Loucy (cell line): ENCODE results near the gene GEMIN7.

ENCODE experiments used
- EZH2phosphoT487 ChIP-seq: fragments of 200-600 bp; IDR thresholded peaks from 2 replicates; pipeline ENCODE4 v1.6.1; 2018; ENCODE audit warnings: antibody characterized with exemption, mild to moderate bottlenecking, moderate library complexity, borderline replicate concordance
- TF ChIP-seq, protein P1 (sequence below): fragments of 200-600 bp; sonication (generic); conservative IDR thresholded peaks from 2 replicates; pipeline ENCODE4 v1.5.1; 2014; ENCODE audit warnings: mild to moderate bottlenecking, antibody characterized with exemption, low read length

DNA sequence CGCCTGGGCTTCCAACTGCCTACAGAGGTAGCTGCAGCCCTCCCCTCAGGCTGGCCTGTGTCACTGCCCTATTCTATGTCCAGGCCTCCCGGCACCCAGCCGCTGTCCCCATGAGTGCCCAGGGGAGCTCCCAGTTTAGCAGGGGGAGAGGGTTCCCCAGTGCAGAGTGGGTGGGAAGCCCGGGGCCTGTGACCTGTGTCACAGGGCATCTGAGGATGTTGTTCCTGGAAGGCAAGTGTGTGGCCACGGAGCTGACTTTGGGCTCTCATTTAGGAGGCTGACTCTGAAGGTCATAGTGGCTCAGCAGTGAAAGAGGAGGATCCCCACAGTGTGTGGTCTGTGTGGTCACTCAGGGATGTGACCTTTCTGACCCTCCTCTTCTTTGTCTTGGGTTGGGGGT is 39.0 kb downstream of the GEMIN7 start:
- TF ChIP-seq EZH2phosphoT487 = no peak
- TF ChIP-seq, protein P1, sequence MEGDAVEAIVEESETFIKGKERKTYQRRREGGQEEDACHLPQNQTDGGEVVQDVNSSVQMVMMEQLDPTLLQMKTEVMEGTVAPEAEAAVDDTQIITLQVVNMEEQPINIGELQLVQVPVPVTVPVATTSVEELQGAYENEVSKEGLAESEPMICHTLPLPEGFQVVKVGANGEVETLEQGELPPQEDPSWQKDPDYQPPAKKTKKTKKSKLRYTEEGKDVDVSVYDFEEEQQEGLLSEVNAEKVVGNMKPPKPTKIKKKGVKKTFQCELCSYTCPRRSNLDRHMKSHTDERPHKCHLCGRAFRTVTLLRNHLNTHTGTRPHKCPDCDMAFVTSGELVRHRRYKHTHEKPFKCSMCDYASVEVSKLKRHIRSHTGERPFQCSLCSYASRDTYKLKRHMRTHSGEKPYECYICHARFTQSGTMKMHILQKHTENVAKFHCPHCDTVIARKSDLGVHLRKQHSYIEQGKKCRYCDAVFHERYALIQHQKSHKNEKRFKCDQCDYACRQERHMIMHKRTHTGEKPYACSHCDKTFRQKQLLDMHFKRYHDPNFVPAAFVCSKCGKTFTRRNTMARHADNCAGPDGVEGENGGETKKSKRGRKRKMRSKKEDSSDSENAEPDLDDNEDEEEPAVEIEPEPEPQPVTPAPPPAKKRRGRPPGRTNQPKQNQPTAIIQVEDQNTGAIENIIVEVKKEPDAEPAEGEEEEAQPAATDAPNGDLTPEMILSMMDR = no peak
